GM10847 (cell line): ENCODE results near the gene OR2AE1.
A peak's percentile ranks its signal among the peaks of the same experiment; 100 is the strongest.

Experiments used
- POLR2A ChIP-seq: IDR thresholded peaks from 2 replicates; pipeline ENCODE4 v1.6.1; 2011; ENCODE audit not compliant: insufficient read length; ENCODE audit errors: extremely low read depth

The OR2AE1 gene

DNA sequence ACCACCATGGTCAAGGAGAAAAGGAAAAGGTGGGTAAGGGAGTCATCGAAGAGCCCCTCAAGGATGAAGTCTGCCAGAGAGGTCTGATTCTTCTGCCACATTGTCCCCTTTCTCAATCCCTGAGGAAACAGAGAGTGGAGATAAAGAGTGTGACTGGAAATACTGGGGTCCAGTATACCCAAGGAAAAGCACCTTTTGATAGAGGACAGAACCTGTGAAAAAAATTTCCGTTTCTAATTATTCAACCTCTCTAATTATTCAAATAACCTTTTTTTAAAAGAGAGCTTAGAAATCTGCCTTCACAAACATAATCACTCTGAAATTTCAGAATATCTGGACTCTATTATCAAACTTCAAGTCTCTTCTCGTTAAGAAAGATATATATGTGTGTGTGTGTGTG is at the start of gene OR2AE1:
Gene OR2AE1 (minus strand): TSS at position 101 of the 400 bp plus-strand sequence. CDS start 0 bp downstream, at position 101.
- TF ChIP-seq POLR2A = no peak

GRCh38 chr7:99926321-99926720 is 49.5 kb upstream of the OR2AE1 start:
- no peak for TF ChIP-seq POLR2A

GRCh38 chr7:99923200-99923599 is 46.4 kb upstream of the OR2AE1 start:
- TF ChIP-seq POLR2A = no peak

DNA sequence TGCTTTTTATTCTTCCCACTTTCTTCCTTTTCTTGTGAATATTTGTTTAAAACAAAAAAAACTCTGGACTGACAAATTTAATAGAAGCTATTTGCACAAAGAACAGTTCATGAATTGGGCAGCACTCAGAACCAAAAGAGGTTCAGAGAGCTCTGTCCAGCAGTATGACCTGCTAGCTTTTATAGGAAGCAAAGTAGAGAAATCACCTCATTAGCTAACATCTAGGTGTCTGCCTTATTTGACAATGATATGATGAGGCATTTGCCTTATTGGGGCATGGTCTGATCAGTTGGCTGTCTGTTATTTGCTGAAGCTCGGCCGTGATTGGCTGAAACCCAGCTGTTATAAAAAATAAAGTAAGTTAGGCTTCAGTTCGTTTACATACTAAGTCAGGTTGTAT is 43.3 kb upstream of the OR2AE1 start:
- no peak for TF ChIP-seq POLR2A

DNA sequence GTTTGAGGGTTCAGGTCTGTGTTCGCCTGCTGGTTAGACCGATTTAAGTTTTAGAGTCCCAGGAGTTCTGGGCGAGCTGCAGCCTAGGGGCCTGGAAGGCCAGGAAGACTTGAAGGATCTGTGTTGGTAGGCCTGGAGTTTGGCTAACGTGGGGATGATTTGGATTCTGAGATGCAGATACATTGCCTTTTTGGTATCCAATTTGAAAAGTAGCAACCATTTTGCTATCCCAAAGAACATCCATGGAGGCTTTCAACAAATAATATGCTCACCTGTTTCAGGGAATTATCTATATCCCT is 42.9 kb upstream of the OR2AE1 start:
- TF ChIP-seq POLR2A = no peak

- peak; percentile 79 for TF ChIP-seq POLR2A
These were observed 42.4 kb upstream of the OR2AE1 start, which contains the start of gene TRIM4 for GRCh38 chr7:99918959-99919813. TRIM4 (minus strand) TSS chr7:99919530; CDS start chr7:99919401, 129 bp downstream.

DNA sequence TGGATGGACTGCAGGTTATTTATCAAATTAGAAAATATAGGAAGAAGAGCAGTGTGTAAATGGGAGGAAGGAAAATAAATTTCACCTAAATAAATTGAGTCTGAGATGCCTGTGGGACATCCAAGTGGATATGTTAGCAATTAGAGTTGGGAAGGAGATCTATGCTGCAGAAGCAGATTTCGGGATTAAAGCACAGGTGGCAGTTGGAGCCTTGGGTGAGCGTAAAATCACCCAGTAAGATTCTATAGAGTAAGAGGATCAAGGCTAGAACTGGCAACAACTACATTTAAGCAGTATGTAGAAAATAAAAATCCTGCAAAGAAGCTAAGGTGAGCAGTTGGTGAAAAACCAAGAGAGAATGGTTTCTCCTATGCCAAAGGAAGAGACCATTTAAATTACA is 34.1 kb upstream of the OR2AE1 start:
- no peak for TF ChIP-seq POLR2A

- no peak for TF ChIP-seq POLR2A
These were observed 24.7 kb upstream of the OR2AE1 start for GRCh38 chr7:99901581-99901980.

GRCh38 chr7:99899830-99900519 is 23.1 kb upstream of the OR2AE1 start:
- TF ChIP-seq POLR2A = no peak

DNA sequence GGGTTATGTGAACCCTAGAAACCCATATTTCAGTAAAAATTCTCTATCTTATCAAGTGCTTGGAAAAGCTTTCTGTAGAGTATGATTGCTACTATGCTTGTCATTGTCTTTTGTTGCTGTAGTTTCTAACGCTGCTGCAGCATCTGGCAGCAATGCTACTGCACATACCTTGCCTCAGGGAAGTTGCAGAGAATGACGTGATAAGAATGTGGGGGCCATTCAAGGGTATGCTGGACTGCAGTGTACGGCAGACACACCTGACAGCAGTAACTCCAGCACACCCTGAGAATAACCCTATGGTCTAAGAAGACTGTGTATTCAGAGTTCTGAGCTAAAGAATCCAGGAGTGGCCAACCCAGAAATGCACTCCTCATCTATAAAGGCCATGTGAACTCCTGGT is 22.0 kb upstream of the OR2AE1 start:
- no peak for TF ChIP-seq POLR2A

- TF ChIP-seq POLR2A = no peak
These were observed 21.2 kb upstream of the OR2AE1 start for GRCh38 chr7:99898023-99898357.

- TF ChIP-seq POLR2A = no peak
These were observed 20.6 kb upstream of the OR2AE1 start for GRCh38 chr7:99897322-99898022.

DNA sequence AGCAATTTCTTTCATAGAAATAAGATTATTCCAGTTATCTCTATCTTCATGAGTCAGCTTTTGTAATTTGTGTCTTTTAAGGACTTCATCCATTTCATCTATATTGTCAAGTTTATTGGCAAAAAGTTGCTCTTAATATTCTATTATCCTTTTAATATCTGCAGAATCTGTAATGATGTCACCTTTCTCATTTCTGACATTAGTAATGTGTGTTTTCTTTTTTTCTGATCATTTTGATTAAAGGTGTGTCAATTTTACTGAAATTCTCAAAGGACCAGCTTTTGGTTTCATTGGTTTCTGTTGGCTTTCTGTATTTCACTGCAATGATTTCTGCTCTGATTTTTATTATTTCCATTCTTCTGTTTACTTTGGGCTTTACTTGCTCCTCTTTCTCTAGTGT is 17.9 kb upstream of the OR2AE1 start:
- no peak for TF ChIP-seq POLR2A

DNA sequence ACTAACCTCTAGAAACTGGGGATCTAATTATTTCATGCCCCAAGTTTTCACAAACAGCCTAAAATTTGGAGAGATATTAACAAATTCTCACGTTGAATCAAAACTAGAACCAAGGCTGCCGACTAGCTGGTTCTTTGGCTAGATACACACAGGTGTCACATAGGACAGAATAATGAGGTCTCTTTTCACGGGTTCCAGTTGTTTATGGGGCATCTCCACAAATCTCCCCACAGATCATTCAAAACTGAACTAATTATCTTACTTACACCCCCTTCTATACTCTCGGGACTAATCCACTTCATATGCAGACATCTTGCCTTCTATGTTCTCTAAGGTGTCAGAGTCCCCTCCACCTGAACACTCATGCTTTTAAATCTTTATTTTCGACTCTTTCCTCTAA is 16.4 kb upstream of the OR2AE1 start:
- no peak for TF ChIP-seq POLR2A

DNA sequence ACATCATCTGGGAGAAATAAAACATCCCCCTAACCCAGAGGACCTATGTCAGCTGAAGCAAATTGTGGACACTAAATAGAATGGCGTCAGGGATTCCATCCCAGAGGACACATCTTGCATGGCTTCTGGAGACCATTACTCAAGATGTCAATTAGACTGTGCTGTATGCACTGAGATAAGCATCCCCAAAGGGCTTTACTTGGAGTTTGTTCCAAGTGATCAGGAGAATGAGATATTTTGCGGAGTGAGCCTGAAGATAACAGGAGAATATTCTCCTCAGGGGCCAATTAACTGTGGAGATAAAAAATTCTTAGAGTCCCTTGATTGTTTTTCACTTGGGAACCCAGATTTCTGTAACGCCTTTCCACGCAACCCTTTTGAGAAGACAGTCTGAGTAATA is 4.5 kb upstream of the OR2AE1 start:
- no peak for TF ChIP-seq POLR2A

- no peak for TF ChIP-seq POLR2A
These were observed 342 bp downstream of the OR2AE1 start for GRCh38 chr7:99876491-99876890.

DNA sequence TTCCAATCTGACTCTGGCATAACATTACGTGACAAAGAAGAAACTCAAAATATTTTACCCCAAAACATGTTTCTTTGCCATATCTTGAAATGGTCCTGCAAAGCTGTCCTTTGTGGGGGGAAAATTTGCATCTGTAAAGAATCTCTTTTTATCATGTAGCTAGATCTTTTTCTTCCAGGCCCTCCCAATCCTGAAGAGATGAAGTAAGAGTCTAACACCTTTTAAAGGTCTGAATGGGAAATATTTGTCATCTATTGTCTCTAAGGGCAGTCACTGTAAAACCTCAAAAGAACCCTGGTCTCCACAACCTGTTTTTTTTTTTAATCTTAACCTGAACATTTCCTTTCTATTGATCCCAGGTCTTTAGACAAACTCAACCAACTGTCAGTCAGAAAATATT is 8.6 kb downstream of the OR2AE1 start:
- no peak for TF ChIP-seq POLR2A
